GM12878 (cell line): Measurements from ENCODE around the gene LGALS4.
"Not testable (repeated sequence)": the region's sequence is repeated elsewhere in the genome, so short reads cannot be mapped to it uniquely, and the experiment has no call there.

Source experiments
- ASH2L ChIP-seq: fragments of 300-600, 200-600 bp; sonication (generic); IDR thresholded peaks from 2 replicates; pipeline ENCODE4 v1.6.1; 2017; ENCODE audit warnings: low read depth, mild to moderate bottlenecking, borderline replicate concordance
- ATF3 ChIP-seq: IDR thresholded peaks from 2 replicates; pipeline ENCODE4 v1.6.1; 2011; ENCODE audit warnings: low read depth, mild to moderate bottlenecking, low read length, moderate library complexity, borderline replicate concordance; ENCODE audit errors: extremely low read depth
- CEBPB ChIP-seq, 2 experiments: fragments of 150-350 bp in 1 of 2; IDR thresholded peaks; 2 replicates each; pipeline ENCODE4 v1.6.1; 2012 to 2014; ENCODE audit warnings: low read depth in 2 of 2, low read length in 2 of 2, borderline replicate concordance in 1 of 2, inconsistent platforms in 1 of 2
- EGR1 ChIP-seq, 2 experiments: IDR thresholded peaks; 1 replicate in 1 of 2; 2 replicates in 1 of 2; pipeline ENCODE4 v1.6.1; 2011 to 2012; ENCODE audit warnings: low read depth in 2 of 2, low read length in 2 of 2, borderline replicate concordance in 1 of 2, mild to moderate bottlenecking in 1 of 2, moderate library complexity in 1 of 2
- SP1 ChIP-seq: IDR thresholded peaks from one replicate; pipeline ENCODE4 v1.6.1; 2011; ENCODE audit warnings: low read depth, low read length
- YY1 ChIP-seq: IDR thresholded peaks from 2 replicates; pipeline ENCODE4 v1.6.1; 2011; ENCODE audit warnings: low read depth, mild to moderate bottlenecking, low read length
- TF ChIP-seq, protein P1 (sequence below), 3 experiments: IDR thresholded peaks in 2 of 3; conservative IDR thresholded peaks in 1 of 3; 2 replicates each; pipeline ENCODE4 v1.5.1; 2011; ENCODE audit warnings: low read depth in 3 of 3, low read length in 3 of 3, mild to moderate bottlenecking in 3 of 3, control low read depth in 2 of 3, moderate library complexity in 2 of 3, inconsistent platforms in 1 of 3, mixed read lengths in 1 of 3; ENCODE audit not compliant: control insufficient read depth in 2 of 3, insufficient read depth in 1 of 3; ENCODE audit errors: extremely low read depth in 1 of 3

DNA sequence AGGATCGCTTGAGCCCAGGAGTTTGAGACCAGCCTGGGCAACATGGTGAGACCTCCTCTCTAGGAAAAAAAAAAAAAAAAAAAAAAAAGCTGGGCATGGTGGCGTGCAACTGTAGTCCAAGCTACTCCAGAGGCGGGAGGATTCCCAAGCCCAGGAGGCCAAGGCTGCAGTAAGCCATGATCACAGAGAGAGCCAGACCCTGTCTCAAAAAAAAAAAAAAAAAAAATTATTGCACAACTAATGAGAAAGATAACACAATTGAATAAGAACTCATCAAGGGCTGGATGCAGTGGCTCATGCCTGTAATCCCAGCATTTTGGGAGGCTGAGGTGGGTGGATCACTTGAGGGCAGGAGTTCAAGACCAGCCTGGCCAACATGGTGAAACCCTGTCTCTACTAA, 26.7 kb downstream of the LGALS4 start:
- TF ChIP-seq CEBPB (IDR thresholded peaks at IDR 0.05; ENCODE audit: borderline replicate concordance in 1 of 2, low read depth in 2 of 2, low read length in 2 of 2); ASH2L; YY1; ATF3; EGR1 (IDR thresholded peaks at IDR 0.05; ENCODE audit: borderline replicate concordance in 1 of 2, low read depth in 2 of 2, low read length in 2 of 2); SP1: not testable (repeated sequence)
- TF ChIP-seq, protein P1, sequence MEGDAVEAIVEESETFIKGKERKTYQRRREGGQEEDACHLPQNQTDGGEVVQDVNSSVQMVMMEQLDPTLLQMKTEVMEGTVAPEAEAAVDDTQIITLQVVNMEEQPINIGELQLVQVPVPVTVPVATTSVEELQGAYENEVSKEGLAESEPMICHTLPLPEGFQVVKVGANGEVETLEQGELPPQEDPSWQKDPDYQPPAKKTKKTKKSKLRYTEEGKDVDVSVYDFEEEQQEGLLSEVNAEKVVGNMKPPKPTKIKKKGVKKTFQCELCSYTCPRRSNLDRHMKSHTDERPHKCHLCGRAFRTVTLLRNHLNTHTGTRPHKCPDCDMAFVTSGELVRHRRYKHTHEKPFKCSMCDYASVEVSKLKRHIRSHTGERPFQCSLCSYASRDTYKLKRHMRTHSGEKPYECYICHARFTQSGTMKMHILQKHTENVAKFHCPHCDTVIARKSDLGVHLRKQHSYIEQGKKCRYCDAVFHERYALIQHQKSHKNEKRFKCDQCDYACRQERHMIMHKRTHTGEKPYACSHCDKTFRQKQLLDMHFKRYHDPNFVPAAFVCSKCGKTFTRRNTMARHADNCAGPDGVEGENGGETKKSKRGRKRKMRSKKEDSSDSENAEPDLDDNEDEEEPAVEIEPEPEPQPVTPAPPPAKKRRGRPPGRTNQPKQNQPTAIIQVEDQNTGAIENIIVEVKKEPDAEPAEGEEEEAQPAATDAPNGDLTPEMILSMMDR (IDR thresholded peaks at IDR 0.05 in 2 of 3, conservative IDR thresholded peaks at IDR 0.05 in 1 of 3; ENCODE audit: control insufficient read depth in 2 of 3, extremely low read depth in 1 of 3, insufficient read depth in 1 of 3, low read depth in 3 of 3, low read length in 3 of 3), result not testable (repeated sequence)
